ENCODE measurements around the gene FBXO27. TPM values are rescaled to one million over a fixed set of nuclear protein-coding genes. Genes with fewer than 3 reads are reported as not detected.

FBXO27 gene
- total RNA-seq, 1 donor from 2014 or later, result 6.0 TPM

DNA sequence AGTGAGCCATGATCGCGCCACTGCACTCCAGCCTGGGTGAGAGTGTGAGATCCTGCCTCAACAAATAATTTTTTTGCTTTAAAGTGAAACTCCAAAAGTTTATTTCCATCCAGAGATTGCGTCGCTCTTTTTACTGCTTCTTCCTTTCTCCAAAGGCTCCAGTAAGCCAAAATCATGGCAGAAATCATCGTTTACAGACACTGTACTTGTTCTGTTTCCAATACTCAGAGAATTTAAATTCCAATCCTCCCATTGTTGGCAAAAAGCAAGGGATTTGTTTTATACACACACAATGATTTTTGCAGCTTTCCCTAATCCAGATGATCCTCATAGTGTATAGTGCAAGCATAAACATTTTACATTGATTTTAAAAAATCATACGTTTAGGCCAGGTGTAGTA lies 15.3 kb downstream of the FBXO27 start:
- no peaks in the 10 kb centered on the region for H3K9me3 Mint-ChIP-seq (ENCODE audit: unreplicated experiment)
- peaks cover 26% of the 10 kb centered on the region for H3K27me3 Mint-ChIP-seq (ENCODE audit: unreplicated experiment)
- no peak for DNase-seq (ENCODE audit: extremely low spot score, unreplicated experiment)
- no peak overlapping the region for H3K4me3 Mint-ChIP-seq (ENCODE audit: unreplicated experiment)
- H3K4me1 Mint-ChIP-seq (ENCODE audit: unreplicated experiment), result no peaks in the 10 kb centered on the region
- H3K27ac Mint-ChIP-seq (ENCODE audit: unreplicated experiment), result no peak overlapping the region
- H3K36me3 Mint-ChIP-seq (ENCODE audit: unreplicated experiment), result no peaks in the 10 kb centered on the region
- TF ChIP-seq, protein P1, sequence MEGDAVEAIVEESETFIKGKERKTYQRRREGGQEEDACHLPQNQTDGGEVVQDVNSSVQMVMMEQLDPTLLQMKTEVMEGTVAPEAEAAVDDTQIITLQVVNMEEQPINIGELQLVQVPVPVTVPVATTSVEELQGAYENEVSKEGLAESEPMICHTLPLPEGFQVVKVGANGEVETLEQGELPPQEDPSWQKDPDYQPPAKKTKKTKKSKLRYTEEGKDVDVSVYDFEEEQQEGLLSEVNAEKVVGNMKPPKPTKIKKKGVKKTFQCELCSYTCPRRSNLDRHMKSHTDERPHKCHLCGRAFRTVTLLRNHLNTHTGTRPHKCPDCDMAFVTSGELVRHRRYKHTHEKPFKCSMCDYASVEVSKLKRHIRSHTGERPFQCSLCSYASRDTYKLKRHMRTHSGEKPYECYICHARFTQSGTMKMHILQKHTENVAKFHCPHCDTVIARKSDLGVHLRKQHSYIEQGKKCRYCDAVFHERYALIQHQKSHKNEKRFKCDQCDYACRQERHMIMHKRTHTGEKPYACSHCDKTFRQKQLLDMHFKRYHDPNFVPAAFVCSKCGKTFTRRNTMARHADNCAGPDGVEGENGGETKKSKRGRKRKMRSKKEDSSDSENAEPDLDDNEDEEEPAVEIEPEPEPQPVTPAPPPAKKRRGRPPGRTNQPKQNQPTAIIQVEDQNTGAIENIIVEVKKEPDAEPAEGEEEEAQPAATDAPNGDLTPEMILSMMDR (IDR thresholded peaks at IDR 0.05), result no peak

DNA sequence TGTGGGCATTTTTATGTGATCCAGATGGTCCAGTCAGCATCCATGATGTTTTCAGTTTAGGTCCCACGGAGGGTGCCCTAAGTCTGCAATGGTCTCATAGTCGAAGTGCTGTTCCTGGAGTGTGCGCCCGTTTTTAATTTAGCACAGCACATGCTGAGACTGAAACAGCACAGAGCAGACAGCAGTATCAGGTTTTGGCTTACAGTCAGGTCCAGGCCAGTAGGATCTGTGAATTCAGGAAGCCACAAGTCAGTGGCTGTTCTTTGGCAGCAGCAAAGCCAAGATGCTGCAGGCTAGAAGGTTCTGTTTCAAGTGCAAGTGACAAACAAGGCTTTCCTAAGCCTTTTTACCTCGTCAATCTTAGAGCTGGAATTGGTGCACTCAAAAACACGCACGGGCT lies 18.3 kb downstream of the FBXO27 start:
- Mint-ChIP-seq H3K9me3 (ENCODE audit: unreplicated experiment) (no peaks in the 10 kb centered on the region), H3K4me3 (ENCODE audit: unreplicated experiment) (no peak overlapping the region), H3K27me3 (ENCODE audit: unreplicated experiment) (peaks cover 32% of the 10 kb centered on the region), H3K4me1 (ENCODE audit: unreplicated experiment) (no peaks in the 10 kb centered on the region), H3K27ac (ENCODE audit: unreplicated experiment) (no peak overlapping the region), H3K36me3 (ENCODE audit: unreplicated experiment) (no peaks in the 10 kb centered on the region)
- DNase-seq (ENCODE audit: extremely low spot score, unreplicated experiment), result no peak
- TF ChIP-seq, protein P1 (IDR thresholded peaks at IDR 0.05), result no peak

DNA sequence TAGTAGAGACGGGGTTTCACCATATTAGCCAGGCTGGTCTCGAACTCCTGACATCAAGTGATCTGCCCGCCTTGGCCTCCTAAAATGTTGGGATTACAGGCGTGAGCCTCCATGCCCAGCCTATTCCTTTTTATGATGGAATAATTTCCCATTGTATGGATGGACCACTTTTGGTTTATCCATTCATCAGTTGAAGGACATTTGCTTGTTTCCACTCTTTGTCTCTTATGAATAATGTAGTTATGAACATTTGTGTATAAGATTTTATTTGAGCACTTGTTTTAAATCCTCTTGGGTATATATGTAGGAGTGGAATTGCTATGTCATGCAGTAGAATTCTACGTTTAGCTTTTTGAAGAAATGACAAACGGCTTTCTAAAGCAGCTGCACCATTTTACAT lies 23.3 kb downstream of the FBXO27 start:
- no peak overlapping the region for H3K4me3 Mint-ChIP-seq (ENCODE audit: unreplicated experiment)
- no peaks in the 10 kb centered on the region for H3K36me3 Mint-ChIP-seq (ENCODE audit: unreplicated experiment)
- no peak overlapping the region for H3K27ac Mint-ChIP-seq (ENCODE audit: unreplicated experiment)
- DNase-seq (ENCODE audit: extremely low spot score, unreplicated experiment), result no peak
- TF ChIP-seq, protein P1 (IDR thresholded peaks at IDR 0.05), result no peak
- H3K27me3 Mint-ChIP-seq (ENCODE audit: unreplicated experiment), result peaks cover 34% of the 10 kb centered on the region
- no peaks in the 10 kb centered on the region for H3K9me3 Mint-ChIP-seq (ENCODE audit: unreplicated experiment)
- no peaks in the 10 kb centered on the region for H3K4me1 Mint-ChIP-seq (ENCODE audit: unreplicated experiment)

DNA sequence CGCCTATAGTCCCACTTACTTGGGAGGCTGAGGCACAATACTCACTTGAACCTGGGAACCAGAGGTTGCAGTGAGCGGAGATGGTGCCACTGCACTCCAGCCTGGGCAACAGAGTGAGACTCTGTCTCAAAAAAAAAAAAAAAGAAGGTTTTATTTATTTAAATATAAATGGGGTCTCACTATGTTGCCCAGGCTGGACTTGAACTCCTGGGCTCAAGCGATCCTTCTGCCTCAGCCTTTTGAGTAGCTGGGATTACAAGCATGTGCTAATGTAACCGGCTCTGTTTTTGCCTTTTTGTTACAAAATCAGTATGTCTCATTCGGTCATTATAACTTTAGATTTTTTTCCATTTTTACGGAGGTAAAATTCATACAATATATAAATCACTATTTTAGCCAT lies 24.2 kb downstream of the FBXO27 start:
- Mint-ChIP-seq H3K36me3 (ENCODE audit: unreplicated experiment) (no peaks in the 10 kb centered on the region), H3K9me3 (ENCODE audit: unreplicated experiment) (no peaks in the 10 kb centered on the region), H3K4me3 (ENCODE audit: unreplicated experiment) (no peak overlapping the region), H3K27me3 (ENCODE audit: unreplicated experiment) (peaks cover 36% of the 10 kb centered on the region), H3K4me1 (ENCODE audit: unreplicated experiment) (no peaks in the 10 kb centered on the region), H3K27ac (ENCODE audit: unreplicated experiment) (no peak overlapping the region)
- TF ChIP-seq, protein P1 (IDR thresholded peaks at IDR 0.05), result no peak
- DNase-seq (ENCODE audit: extremely low spot score, unreplicated experiment), result no peak

DNA sequence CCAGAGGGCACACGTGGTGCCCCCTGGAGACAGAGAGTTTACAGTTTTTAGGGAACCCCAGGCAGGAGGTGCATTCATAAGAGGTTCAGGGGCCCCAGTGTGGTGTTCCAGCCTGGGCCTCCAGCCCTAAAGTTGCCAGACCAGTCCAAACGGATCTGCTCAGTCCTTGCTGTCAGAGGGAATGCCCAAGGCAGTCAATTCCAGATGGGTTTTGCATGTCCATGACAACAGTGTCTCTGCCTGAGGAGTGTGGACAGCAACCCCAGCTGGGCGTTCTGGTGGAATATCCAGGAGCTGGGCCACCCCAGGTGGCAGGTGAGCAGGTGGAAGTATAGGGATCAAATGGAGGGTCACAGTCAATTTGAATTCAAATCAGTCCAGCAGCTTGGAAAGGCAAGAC lies 25.3 kb downstream of the FBXO27 start:
- Mint-ChIP-seq H3K27ac (ENCODE audit: unreplicated experiment) (no peak overlapping the region), H3K27me3 (ENCODE audit: unreplicated experiment) (peaks cover 40% of the 10 kb centered on the region), H3K9me3 (ENCODE audit: unreplicated experiment) (no peaks in the 10 kb centered on the region), H3K4me1 (ENCODE audit: unreplicated experiment) (no peaks in the 10 kb centered on the region), H3K4me3 (ENCODE audit: unreplicated experiment) (no peak overlapping the region), H3K36me3 (ENCODE audit: unreplicated experiment) (no peaks in the 10 kb centered on the region)
- DNase-seq (ENCODE audit: extremely low spot score, unreplicated experiment), result no peak
- TF ChIP-seq, protein P1 (IDR thresholded peaks at IDR 0.05), result no peak

All from osteocyte (in vitro differentiated cells).